Prostate gland (tissue), 2 donors: ENCODE results near the gene ZFAND2B.

ENCODE experiments used
- CTCF ChIP-seq, 4 experiments: fragments of 200-600 bp in 2 of 4; fragments of 450-650 bp in 2 of 4; sonication (generic) in 2 of 4; IDR thresholded peaks; 1 replicate in 3 of 4; 2 replicates in 1 of 4; pipeline ENCODE4 v1.5.1; 2016 to 2019; ENCODE audit warnings: antibody characterized with exemption in 4 of 4, mild to moderate bottlenecking in 2 of 4, moderate library complexity in 2 of 4
- POLR2A ChIP-seq: fragments of 450-650 bp; IDR thresholded peaks from one replicate; pipeline ENCODE4 v1.6.1; 2016; ENCODE audit warnings: antibody characterized with exemption, mild to moderate bottlenecking
- POLR2AphosphoS5 ChIP-seq: sonication (generic); formaldehyde crosslinking; IDR thresholded peaks from one replicate; pipeline ENCODE4 v1.6.1; 2017; ENCODE audit warnings: antibody characterized with exemption

GRCh38 chr2:219161097-219161496 lies 45.5 kb upstream of the ZFAND2B start:
- no peak for TF ChIP-seq CTCF (IDR thresholded peaks at IDR 0.05)
- TF ChIP-seq POLR2AphosphoS5 = no peak
- no peak for TF ChIP-seq POLR2A
